HepG2 (cell line): ENCODE results near the gene AAMP.

ENCODE experiments used
- ATF1 ChIP-seq: IDR thresholded peaks from 2 replicates; pipeline ENCODE4 v1.6.1; 2016; ENCODE audit warnings: mild to moderate bottlenecking, control low read depth
- CBFB ChIP-seq: sonication (generic); formaldehyde crosslinking; IDR thresholded peaks from 2 replicates; pipeline ENCODE4 v1.4.0; 2020; ENCODE audit warnings: missing genetic modification reagents
- CTCF ChIP-seq: sonication (generic); formaldehyde crosslinking; IDR thresholded peaks from 2 replicates; pipeline ENCODE4 v1.5.0; 2020; ENCODE audit warnings: mild to moderate bottlenecking, missing genetic modification reagents, moderate library complexity
- NFIC ChIP-seq: IDR thresholded peaks from 2 replicates; pipeline ENCODE4 v1.6.1; 2012; ENCODE audit warnings: mild to moderate bottlenecking, low read length, inconsistent platforms
- NFKB2 ChIP-seq: sonication (generic); formaldehyde crosslinking; IDR thresholded peaks from 2 replicates; pipeline ENCODE4 v1.4.0; 2020; ENCODE audit warnings: missing genetic modification reagents, borderline replicate concordance
- PCBP1 ChIP-seq: fragments of 200-400 bp; formaldehyde crosslinking; IDR thresholded peaks from 2 replicates; pipeline ENCODE4 v1.6.1; 2017; ENCODE audit warnings: mild to moderate bottlenecking, low read depth, low read length, borderline replicate concordance
- RNF2 ChIP-seq: fragments of 450-650 bp; conservative IDR thresholded peaks from 2 replicates; pipeline ENCODE4 v1.6.1; 2016; ENCODE audit warnings: low read depth
- ZNF280D ChIP-seq: sonication (generic); formaldehyde crosslinking; IDR thresholded peaks from 2 replicates; pipeline ENCODE4 v1.5.1; 2020; ENCODE audit warnings: mild to moderate bottlenecking, missing genetic modification reagents
- ZNF333 ChIP-seq: sonication (generic); formaldehyde crosslinking; IDR thresholded peaks from 2 replicates; pipeline ENCODE4 v1.4.0; 2020; ENCODE audit warnings: mild to moderate bottlenecking, missing genetic modification reagents, borderline replicate concordance
- ZNF383 ChIP-seq: sonication (generic); formaldehyde crosslinking; IDR thresholded peaks from 2 replicates; pipeline ENCODE4 v1.4.0; 2020; ENCODE audit warnings: missing genetic modification reagents, mild to moderate bottlenecking, borderline replicate concordance
- ZNF616 ChIP-seq: sonication (generic); formaldehyde crosslinking; IDR thresholded peaks from 2 replicates; pipeline ENCODE4 v1.5.0; 2020; ENCODE audit warnings: low read depth, mild to moderate bottlenecking, missing genetic modification reagents

DNA sequence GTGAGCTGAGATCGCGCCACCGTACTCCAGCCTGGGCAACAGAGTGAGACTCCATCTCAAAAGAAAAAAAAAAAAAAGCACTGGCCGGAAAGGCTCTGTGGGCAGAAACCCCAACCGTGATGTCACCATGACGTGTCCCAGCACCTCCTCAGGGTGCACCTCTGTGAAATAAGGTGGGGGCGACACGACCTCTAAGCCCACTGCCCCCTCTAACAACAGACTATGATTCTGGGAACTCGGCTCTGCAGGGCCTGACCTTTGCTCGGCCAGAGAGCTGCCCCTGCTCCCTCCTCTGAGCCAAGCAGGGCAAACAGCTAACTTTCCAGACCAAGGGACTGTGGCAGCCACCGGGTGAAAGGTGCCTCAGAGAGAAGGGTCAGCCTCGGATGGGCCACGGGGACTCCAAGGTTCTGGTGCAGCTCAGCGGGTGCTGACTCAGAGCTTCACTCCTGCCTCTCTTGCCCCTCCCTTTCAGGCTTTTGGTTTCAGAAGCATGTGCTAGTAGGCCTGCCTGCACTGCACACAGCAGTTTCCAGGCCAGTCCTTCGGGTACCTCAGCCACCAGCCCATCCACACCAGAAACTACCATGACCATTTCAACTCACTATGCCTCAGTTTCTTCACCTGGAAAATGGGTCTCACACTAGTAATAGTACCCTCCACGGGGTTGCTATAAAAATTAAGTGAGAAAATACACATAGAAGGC is 14.3 kb upstream of the AAMP start:
- TF ChIP-seq NFIC: no peak
- TF ChIP-seq CBFB (CRISPR knock-in tag): no peak
- TF ChIP-seq CTCF (CRISPR knock-in tag): no peak
- no peak for TF ChIP-seq ZNF333 (CRISPR knock-in tag)
- TF ChIP-seq ZNF280D (CRISPR knock-in tag): peak; percentile 58; the same call in 1 of the 2 replicates
- no peak for TF ChIP-seq ATF1 (CRISPR knock-in tag)
- TF ChIP-seq NFKB2 (CRISPR knock-in tag): no peak; the same call in 1 of the 2 replicates
- no peak for TF ChIP-seq PCBP1
- TF ChIP-seq ZNF383: no peak
- TF ChIP-seq RNF2: no peak
- TF ChIP-seq ZNF616 (CRISPR knock-in tag): no peak
